K562 (cell line): Measurements from ENCODE around the gene MYO7A. TPM values are rescaled to one million over a fixed set of nuclear protein-coding genes. Genes with fewer than 3 reads are reported as not detected.

Experiments used
- COPS2 ChIP-seq: fragments of 450-650 bp; conservative IDR thresholded peaks from 2 replicates; pipeline ENCODE4 v1.6.1; 2016; ENCODE audit warnings: mild to moderate bottlenecking, moderate library complexity
- CXXC5 ChIP-seq: fragments of 250-450 bp; sonication (Bioruptor Pico); IDR thresholded peaks from 2 replicates; pipeline ENCODE4 v1.8.0; 2022; ENCODE audit warnings: inconsistent platforms, mild to moderate bottlenecking, moderate library complexity
- EGR1 ChIP-seq: fragments of 450-650 bp; conservative IDR thresholded peaks from 2 replicates; pipeline ENCODE4 v1.6.1; 2017; ENCODE audit warnings: mild to moderate bottlenecking
- ELF1 ChIP-seq: fragments of 200-800 bp; sonication (Bioruptor generic); IDR thresholded peaks from 2 replicates; pipeline ENCODE4 v1.6.1; 2016; ENCODE audit warnings: missing genetic modification characterization, missing compliant biosample characterization
- ESRRA ChIP-seq: fragments of 450-650 bp; IDR thresholded peaks from 2 replicates; pipeline ENCODE4 v1.6.1; 2014; ENCODE audit warnings: low read depth, mild to moderate bottlenecking, moderate library complexity, borderline replicate concordance
- MAX ChIP-seq: sonication (generic); formaldehyde crosslinking; IDR thresholded peaks from 2 replicates; pipeline ENCODE4 v1.9.0; 2022; ENCODE audit warnings: mild to moderate bottlenecking, missing genetic modification reagents
- MNT ChIP-seq, 2 experiments: fragments of 450-650 bp; conservative IDR thresholded peaks; 2 replicates each; pipeline ENCODE4 v1.6.1; 2017; ENCODE audit warnings: mild to moderate bottlenecking in 2 of 2, moderate library complexity in 2 of 2
- NFXL1 ChIP-seq: fragments of 450-650 bp; formaldehyde crosslinking; IDR thresholded peaks from 2 replicates; pipeline ENCODE4 v1.4.0; 2021; ENCODE audit warnings: mild to moderate bottlenecking
- PHTF2 ChIP-seq: fragments of 250-450 bp; sonication (Bioruptor Pico); IDR thresholded peaks from 2 replicates; pipeline ENCODE4 v1.5.0; 2021; ENCODE audit warnings: mild to moderate bottlenecking
- RBBP5 ChIP-seq: fragments of 200-600 bp; sonication (generic); IDR thresholded peaks from 2 replicates; pipeline ENCODE4 v1.6.1; 2012; ENCODE audit warnings: borderline replicate concordance, mild to moderate bottlenecking, low read length, control low read depth, inconsistent platforms; ENCODE audit not compliant: insufficient read depth, poor library complexity, severe bottlenecking
- SMAD4 ChIP-seq: fragments of 250-450 bp; sonication (Bioruptor Pico); conservative IDR thresholded peaks from 2 replicates; pipeline ENCODE4 v1.8.0; 2021; ENCODE audit warnings: inconsistent platforms, mild to moderate bottlenecking, moderate library complexity
- SMARCE1 ChIP-seq: fragments of 450-650 bp; IDR thresholded peaks from 2 replicates; pipeline ENCODE4 v1.7.1; 2016; ENCODE audit warnings: mild to moderate bottlenecking
- SP1 ChIP-seq: sonication (generic); formaldehyde crosslinking; IDR thresholded peaks from 2 replicates; pipeline ENCODE4 v1.8.1; 2022; ENCODE audit warnings: mild to moderate bottlenecking, missing genetic modification reagents
- ZBTB9 ChIP-seq: fragments of 450-650 bp; formaldehyde crosslinking; IDR thresholded peaks from 2 replicates; pipeline ENCODE4 v1.4.0; 2020; ENCODE audit warnings: mild to moderate bottlenecking, moderate library complexity
- ZFP30 ChIP-seq: fragments of 250-450 bp; sonication (Bioruptor Pico); IDR thresholded peaks from 2 replicates; pipeline ENCODE4 v1.8.0; 2022; ENCODE audit warnings: moderate library complexity, mild to moderate bottlenecking, inconsistent platforms, borderline replicate concordance
- ZNF212 ChIP-seq: fragments of 450-650 bp; formaldehyde crosslinking; IDR thresholded peaks from 2 replicates; pipeline ENCODE4 v1.4.0; 2020; ENCODE audit warnings: mild to moderate bottlenecking
- ZNF609 ChIP-seq: sonication (generic); formaldehyde crosslinking; IDR thresholded peaks from 2 replicates; pipeline ENCODE4 v1.8.1; 2023; ENCODE audit warnings: missing genetic modification reagents, mild to moderate bottlenecking, borderline replicate concordance
- ZNF740 ChIP-seq, 3 experiments: fragments of 200-800 bp in 1 of 3; sonication (Bioruptor generic) in 1 of 3; sonication (generic) in 1 of 3; formaldehyde crosslinking in 1 of 3; IDR thresholded peaks; 2 replicates each; pipeline versions ENCODE4 v1.6.1 to v1.8.0; 2016 to 2022; ENCODE audit warnings: mild to moderate bottlenecking in 2 of 3, missing compliant biosample characterization in 2 of 3, missing genetic modification characterization in 2 of 3, missing genetic modification reagents in 1 of 3
- polyA plus RNA-seq, 8 experiments: library from polyadenylated mRNA; depleted of rRNA in 4 of 8; stranded (reverse) in 5 of 8; unstranded in 3 of 8; fragments of >200 nt; fragmentation: Nextera tagmentation in 2 of 8; fragmentation: Illumina TruSeq in 1 of 8; extraction: Ambion mirVana in 2 of 8; extraction: Trizol in 1 of 8; gene quantifications; 2 replicates each; pipeline versions ENCODE4 v1.2.1 to v1.2.3, GENCODE V29; 2011 to 2014; ENCODE audit warnings: inconsistent platforms in 1 of 8, missing spikeins in 1 of 8
- total RNA-seq, 7 experiments: library from RNA; depleted of rRNA in 6 of 7; stranded (reverse); fragments of >200 nt in 6 of 7; fragmentation: Illumina TruSeq in 2 of 7; extraction: Trizol in 2 of 7; gene quantifications; 2 replicates each; pipeline versions ENCODE4 v1.2.1 to v1.2.3, GENCODE V29; 2011 to 2021; ENCODE audit warnings: low replicate concordance in 1 of 7

The MYO7A gene
- total and polyA plus RNA-seq, 9 of the 15 experiments (the other 6 are each of a cell fraction or from before 2014, with no cell fraction given) = 0.01 to 0.11 (median 0.07) TPM; not detected in 1

- TF ChIP-seq ZNF609 (CRISPR knock-in tag) (0 out of 2 replicates have a peak, but pooled peaks have one; percentile 76), SP1 (CRISPR knock-in tag) (peak; percentile 87), PHTF2 (CRISPR knock-in tag) (no peak), NFXL1 (no peak), EGR1 (0 out of 2 replicates have a peak, but pooled peaks have one; percentile 26), COPS2 (no peak), ZFP30 (CRISPR knock-in tag) (no peak), ZNF212 (CRISPR knock-in tag) (no peak), MNT (conservative IDR thresholded peaks at IDR 0.05) (peak; percentile 59 to 71; a peak in 3 of 4 replicates), CXXC5 (CRISPR knock-in tag) (peak; percentile 70), ZBTB9 (0 out of 2 replicates have a peak, but pooled peaks have one; percentile 45), SMARCE1 (no peak), ESRRA (peak; percentile 45; the same call in 1 of the 2 replicates), RBBP5 (no peak), SMAD4 (CRISPR knock-in tag) (0 out of 2 replicates have a peak, but pooled peaks have one; percentile 30), ZNF740 (CRISPR knock-in tag; IDR thresholded peaks at IDR 0.05) (peak; percentile 70; the same call in 1 of the 2 replicates), ZNF740 (tag; IDR thresholded peaks at IDR 0.05) (no peak), MAX (CRISPR knock-in tag) (peak; percentile 66), ELF1 (tag) (no peak)
Observed at GRCh38 chr11:77191823-77192495, 63.9 kb downstream of the MYO7A start (continued).
